Activated T-cell treated with anti-CD3 and anti-CD28 coated beads, Interleukin-2, amount 50 U/mL, for 24 hours (primary cell): ENCODE data around the gene RERG.

Experiments used
- DNase-seq: peaks from one replicate; pipeline ENCODE4 v3.0.0-alpha.2; 2020
- H3K27ac Mint-ChIP-seq: 2 replicates; pipeline ENCODE4 v1.8.0; 2020; ENCODE audit warnings: mild to moderate bottlenecking, mixed read lengths
- H3K27me3 Mint-ChIP-seq: 2 replicates; pipeline ENCODE4 v1.8.0; 2020; ENCODE audit warnings: mixed read lengths
- H3K36me3 Mint-ChIP-seq: 2 replicates; pipeline ENCODE4 v1.8.0; 2020; ENCODE audit warnings: low read depth, mixed read lengths
- H3K4me1 Mint-ChIP-seq: 2 replicates; pipeline ENCODE4 v1.8.0; 2020; ENCODE audit warnings: low read depth, mixed read lengths
- H3K4me3 Mint-ChIP-seq: 2 replicates; pipeline ENCODE4 v1.8.0; 2020; ENCODE audit warnings: mild to moderate bottlenecking, moderate library complexity, mixed read lengths
- H3K9me3 Mint-ChIP-seq: 2 replicates; pipeline ENCODE4 v1.8.0; 2020; ENCODE audit warnings: mixed read lengths

The RERG gene

GRCh38 chr12:15206831-15207389 is 14.3 kb downstream of the RERG start:
- Mint-ChIP-seq H3K36me3 (no peaks in the 10 kb centered on the region), H3K4me3 (no peak overlapping the region), H3K9me3 (no peaks in the 10 kb centered on the region), H3K27me3 (peaks cover 29% of the 10 kb centered on the region), H3K27ac (no peak overlapping the region), H3K4me1 (no peaks in the 10 kb centered on the region)
- no peak for DNase-seq

GRCh38 chr12:15206338-15206737 is 14.9 kb downstream of the RERG start:
- Mint-ChIP-seq H3K27me3 (peaks cover 27% of the 10 kb centered on the region), H3K27ac (no peak overlapping the region), H3K9me3 (no peaks in the 10 kb centered on the region), H3K36me3 (no peaks in the 10 kb centered on the region), H3K4me3 (no peak overlapping the region), H3K4me1 (no peaks in the 10 kb centered on the region)
- no peak for DNase-seq

GRCh38 chr12:15205341-15206010 is 15.7 kb downstream of the RERG start:
- Mint-ChIP-seq H3K9me3 (no peaks in the 10 kb centered on the region), H3K27me3 (peaks cover 25% of the 10 kb centered on the region), H3K27ac (no peak overlapping the region), H3K4me1 (no peaks in the 10 kb centered on the region), H3K4me3 (no peak overlapping the region), H3K36me3 (no peaks in the 10 kb centered on the region)
- no peak for DNase-seq

GRCh38 chr12:15201456-15201855 is 19.8 kb downstream of the RERG start:
- H3K4me1 Mint-ChIP-seq = no peaks in the 10 kb centered on the region
- no peak overlapping the region for H3K4me3 Mint-ChIP-seq
- no peaks in the 10 kb centered on the region for H3K9me3 Mint-ChIP-seq
- no peak overlapping the region for H3K27ac Mint-ChIP-seq
- no peaks in the 10 kb centered on the region for H3K36me3 Mint-ChIP-seq
- DNase-seq = no peak
- peaks cover 3% of the 10 kb centered on the region for H3K27me3 Mint-ChIP-seq

GRCh38 chr12:15201056-15201455 is 20.2 kb downstream of the RERG start:
- Mint-ChIP-seq H3K36me3 (no peaks in the 10 kb centered on the region), H3K4me3 (no peak overlapping the region), H3K4me1 (no peaks in the 10 kb centered on the region)

GRCh38 chr12:15200641-15201040 is 20.6 kb downstream of the RERG start:
- Mint-ChIP-seq H3K4me3 (no peak overlapping the region), H3K27ac (no peak overlapping the region), H3K4me1 (no peaks in the 10 kb centered on the region), H3K36me3 (no peaks in the 10 kb centered on the region), H3K27me3 (peaks cover 2% of the 10 kb centered on the region), H3K9me3 (no peaks in the 10 kb centered on the region)
- DNase-seq = no peak

More at GRCh38 chr12:15201056-15201455, 20.2 kb downstream of the RERG start:
- DNase-seq = no peak
- Mint-ChIP-seq H3K27me3 (peaks cover 2% of the 10 kb centered on the region), H3K9me3 (no peaks in the 10 kb centered on the region), H3K27ac (no peak overlapping the region)

- H3K9me3 Mint-ChIP-seq = no peaks in the 10 kb centered on the region
- H3K36me3 Mint-ChIP-seq = no peaks in the 10 kb centered on the region
- no peak for DNase-seq
Observed at GRCh38 chr12:15199930-15200329, 21.3 kb downstream of the RERG start.

GRCh38 chr12:15196678-15197505 is 24.3 kb downstream of the RERG start:
- Mint-ChIP-seq H3K36me3 (no peaks in the 10 kb centered on the region), H3K27ac (no peak overlapping the region), H3K4me1 (no peaks in the 10 kb centered on the region), H3K9me3 (no peaks in the 10 kb centered on the region), H3K4me3 (no peak overlapping the region), H3K27me3 (peaks cover 8% of the 10 kb centered on the region)
- DNase-seq = no peak

More at GRCh38 chr12:15199930-15200329, 21.3 kb downstream of the RERG start:
- Mint-ChIP-seq H3K4me1 (no peaks in the 10 kb centered on the region), H3K27me3 (peaks cover 3% of the 10 kb centered on the region), H3K27ac (no peak overlapping the region), H3K4me3 (no peak overlapping the region)

GRCh38 chr12:15196221-15196620 is 25.0 kb downstream of the RERG start:
- Mint-ChIP-seq H3K27ac (no peak overlapping the region), H3K9me3 (no peaks in the 10 kb centered on the region), H3K36me3 (no peaks in the 10 kb centered on the region), H3K4me1 (no peaks in the 10 kb centered on the region), H3K27me3 (peaks cover 8% of the 10 kb centered on the region), H3K4me3 (no peak overlapping the region)
- DNase-seq = no peak

- no peak for DNase-seq
- peaks cover 8% of the 10 kb centered on the region for H3K27me3 Mint-ChIP-seq
- no peaks in the 10 kb centered on the region for H3K36me3 Mint-ChIP-seq
- no peaks in the 10 kb centered on the region for H3K9me3 Mint-ChIP-seq
- H3K27ac Mint-ChIP-seq = no peak overlapping the region
- no peak overlapping the region for H3K4me3 Mint-ChIP-seq
- H3K4me1 Mint-ChIP-seq = no peaks in the 10 kb centered on the region
Observed at GRCh38 chr12:15194456-15195368, 26.5 kb downstream of the RERG start.

GRCh38 chr12:15193946-15194345 is 27.3 kb downstream of the RERG start:
- H3K4me3 Mint-ChIP-seq = no peak overlapping the region
- no peak for DNase-seq
- no peaks in the 10 kb centered on the region for H3K9me3 Mint-ChIP-seq
- H3K4me1 Mint-ChIP-seq = no peaks in the 10 kb centered on the region
- H3K36me3 Mint-ChIP-seq = no peaks in the 10 kb centered on the region
- peaks cover 8% of the 10 kb centered on the region for H3K27me3 Mint-ChIP-seq
- H3K27ac Mint-ChIP-seq = no peak overlapping the region

GRCh38 chr12:15192720-15193119 is 28.5 kb downstream of the RERG start:
- no peaks in the 10 kb centered on the region for H3K4me1 Mint-ChIP-seq
- H3K36me3 Mint-ChIP-seq = no peaks in the 10 kb centered on the region
- DNase-seq = no peak
- H3K4me3 Mint-ChIP-seq = no peak overlapping the region
- H3K27me3 Mint-ChIP-seq = peaks cover 8% of the 10 kb centered on the region
- H3K27ac Mint-ChIP-seq = no peak overlapping the region
- H3K9me3 Mint-ChIP-seq = no peaks in the 10 kb centered on the region

- Mint-ChIP-seq H3K27me3 (peaks cover 5% of the 10 kb centered on the region), H3K27ac (no peak overlapping the region), H3K4me3 (no peak overlapping the region), H3K9me3 (no peaks in the 10 kb centered on the region), H3K36me3 (no peaks in the 10 kb centered on the region), H3K4me1 (no peaks in the 10 kb centered on the region)
- DNase-seq = no peak
Observed at GRCh38 chr12:15188127-15188526, 33.1 kb downstream of the RERG start.

GRCh38 chr12:15186597-15186996 is 34.6 kb downstream of the RERG start:
- no peaks in the 10 kb centered on the region for H3K9me3 Mint-ChIP-seq
- no peak for DNase-seq
- H3K4me3 Mint-ChIP-seq = no peak overlapping the region
- no peak overlapping the region for H3K27ac Mint-ChIP-seq
- peaks cover 4% of the 10 kb centered on the region for H3K27me3 Mint-ChIP-seq
- H3K36me3 Mint-ChIP-seq = no peaks in the 10 kb centered on the region
- no peaks in the 10 kb centered on the region for H3K4me1 Mint-ChIP-seq
